ENCODE data around the gene CTU1. TPM values are rescaled to one million over a fixed set of nuclear protein-coding genes. Genes with fewer than 3 reads are reported as not detected.

The CTU1 gene
- total and polyA plus RNA-seq, 2 experiments from 2014 or later: 6.7 to 15.9 TPM

DNA sequence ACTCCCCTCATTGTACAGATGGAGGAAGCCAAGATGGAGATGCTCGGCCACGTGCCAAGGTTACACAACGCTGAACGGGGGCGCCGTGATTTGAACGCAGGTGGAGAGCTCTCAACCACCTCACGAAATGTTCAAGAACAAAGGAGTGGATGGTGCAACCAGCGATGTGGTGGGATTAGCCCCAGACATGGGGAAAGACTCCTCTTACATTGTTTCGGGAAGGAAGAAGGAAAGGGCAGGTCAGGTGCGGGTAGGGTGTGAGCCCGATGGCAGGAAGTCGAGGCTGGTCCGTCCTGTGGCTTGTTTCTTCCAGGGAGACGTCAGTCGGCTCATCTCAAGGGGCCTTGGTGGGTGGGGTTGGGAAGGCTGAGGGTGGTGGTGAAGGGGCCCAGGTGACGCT lies 18.4 kb downstream of the CTU1 start:
- Histone ChIP-seq H3K36me3 (replicated peaks; ENCODE audit: insufficient read depth, low read depth) (no peaks in the 10 kb centered on the region), H2AFZ (no peak overlapping the region), H3K27ac (no peak overlapping the region), H3K79me2 (no peaks in the 10 kb centered on the region), H3K4me1 (ENCODE audit: insufficient read depth) (no peaks in the 10 kb centered on the region), H3K9me3 (ENCODE audit: low read depth) (no peaks in the 10 kb centered on the region), H3K27me3 (no peaks in the 10 kb centered on the region), H3K9me2 (replicated peaks; ENCODE audit: insufficient read depth) (no peaks in the 10 kb centered on the region), H3K4me2 (no peak overlapping the region), H4K20me1 (ENCODE audit: insufficient read depth, poor library complexity, severe bottlenecking) (no peaks in the 10 kb centered on the region), H3K4me3 (no peak overlapping the region)
- 92% methylated on average over 17 of the region's 17 CpGs for whole genome bisulfite sequencing (ENCODE audit: low lambda C conversion rate, missing lambda C conversion rate)
- DNase-seq (ENCODE audit: low spot score): no peak
- no peak for TF ChIP-seq CTCF (IDR thresholded peaks at IDR 0.05; ENCODE audit: poor library complexity)
- TF ChIP-seq EZH2 (IDR thresholded peaks at IDR 0.05; ENCODE audit: borderline replicate concordance): no peak
- TF ChIP-seq EZH2phosphoT487 (IDR thresholded peaks at IDR 0.05; ENCODE audit: low read depth, severe bottlenecking, unreplicated experiment): no peak

DNA sequence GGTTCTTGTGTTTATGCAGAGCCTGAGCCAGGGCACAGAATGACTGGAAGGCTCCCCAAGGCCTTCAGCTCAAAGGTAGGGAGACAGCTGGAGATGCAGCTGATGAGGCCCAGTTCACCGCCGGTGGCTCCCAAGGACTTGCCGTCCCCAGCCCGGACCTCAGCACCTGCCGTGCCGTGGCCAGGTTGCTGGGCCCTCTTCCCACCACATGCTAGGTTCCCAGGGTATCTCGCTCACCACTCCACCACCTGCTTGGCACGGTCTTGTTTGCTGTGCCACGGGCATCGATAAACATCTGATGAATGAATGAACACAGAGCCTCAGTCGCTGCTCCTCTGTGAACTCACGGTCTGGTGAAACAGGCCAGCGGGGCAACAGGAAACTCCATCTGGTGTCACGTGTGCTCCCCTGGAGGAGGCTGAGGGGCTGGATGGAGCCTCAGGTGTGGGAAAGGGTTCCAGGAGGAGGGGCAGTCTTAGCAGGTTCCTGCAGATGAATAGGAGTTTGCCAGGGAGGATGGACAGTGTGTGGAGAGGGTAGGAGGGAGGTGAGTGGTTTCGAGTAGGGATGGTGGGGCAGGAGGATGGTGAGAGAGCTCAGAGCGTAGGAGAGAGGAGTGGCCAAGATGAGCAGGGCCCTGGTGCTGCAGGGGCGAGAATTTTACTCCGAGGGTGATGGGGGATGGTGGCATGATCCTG lies 21.9 kb downstream of the CTU1 start:
- H4K20me1 ChIP-seq (ENCODE audit: insufficient read depth, poor library complexity, severe bottlenecking): no peaks in the 10 kb centered on the region
- H3K36me3 ChIP-seq (replicated peaks; ENCODE audit: insufficient read depth, low read depth): no peaks in the 10 kb centered on the region
- H3K9me2 ChIP-seq (replicated peaks; ENCODE audit: insufficient read depth): no peaks in the 10 kb centered on the region
- TF ChIP-seq EZH2 (IDR thresholded peaks at IDR 0.05; ENCODE audit: borderline replicate concordance): no peak
- no peak overlapping the region for H3K4me3 ChIP-seq
- H3K27me3 ChIP-seq: no peaks in the 10 kb centered on the region
- no peaks in the 10 kb centered on the region for H3K9me3 ChIP-seq (ENCODE audit: low read depth)
- no peak for DNase-seq (ENCODE audit: low spot score)
- no peaks in the 10 kb centered on the region for H3K4me1 ChIP-seq (ENCODE audit: insufficient read depth)
- no peak overlapping the region for H2AFZ ChIP-seq
- H3K79me2 ChIP-seq: no peaks in the 10 kb centered on the region
- no peak overlapping the region for H3K4me2 ChIP-seq
- WGBS (ENCODE audit: low lambda C conversion rate, missing lambda C conversion rate): 86% methylated on average over 17 of the region's 18 CpGs
- H3K27ac ChIP-seq: no peak overlapping the region

DNA sequence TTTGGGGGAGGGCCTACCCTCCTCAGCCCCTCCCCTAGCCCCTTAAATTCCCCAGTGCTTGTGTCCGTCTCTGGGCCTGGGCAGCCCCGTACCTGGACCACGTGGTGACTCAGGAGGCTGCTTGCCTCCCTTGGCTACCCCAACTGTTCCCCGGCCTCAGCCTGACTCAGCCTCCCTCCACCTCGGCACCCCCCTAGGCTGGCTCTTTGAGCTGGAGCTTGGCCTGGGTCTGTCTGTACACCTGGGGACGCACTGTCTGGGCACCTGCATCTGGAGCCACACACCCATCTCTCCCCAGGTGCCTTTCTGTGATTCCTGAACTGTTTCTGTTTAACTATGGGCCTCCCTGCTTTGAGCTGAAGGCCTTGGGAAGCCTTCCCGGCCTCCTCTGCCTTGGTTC lies 23.7 kb downstream of the CTU1 start:
- Histone ChIP-seq H3K27me3 (no peaks in the 10 kb centered on the region), H3K79me2 (no peaks in the 10 kb centered on the region), H4K20me1 (ENCODE audit: insufficient read depth, poor library complexity, severe bottlenecking) (no peaks in the 10 kb centered on the region), H3K4me3 (no peak overlapping the region), H3K9me3 (ENCODE audit: low read depth) (no peaks in the 10 kb centered on the region), H3K36me3 (replicated peaks; ENCODE audit: insufficient read depth, low read depth) (no peaks in the 10 kb centered on the region), H3K9me2 (replicated peaks; ENCODE audit: insufficient read depth) (no peaks in the 10 kb centered on the region), H3K4me1 (ENCODE audit: insufficient read depth) (no peaks in the 10 kb centered on the region), H3K27ac (no peak overlapping the region), H3K4me2 (no peak overlapping the region), H2AFZ (no peak overlapping the region)
- no peak for TF ChIP-seq CTCF (IDR thresholded peaks at IDR 0.05; ENCODE audit: poor library complexity)
- TF ChIP-seq EZH2phosphoT487 (IDR thresholded peaks at IDR 0.05; ENCODE audit: low read depth, severe bottlenecking, unreplicated experiment): no peak
- no peak for TF ChIP-seq EZH2 (IDR thresholded peaks at IDR 0.05; ENCODE audit: borderline replicate concordance)
- 74% methylated on average over 4 of the region's 7 CpGs for WGBS (ENCODE audit: low lambda C conversion rate, missing lambda C conversion rate)
- no peak for DNase-seq (ENCODE audit: low spot score)

DNA sequence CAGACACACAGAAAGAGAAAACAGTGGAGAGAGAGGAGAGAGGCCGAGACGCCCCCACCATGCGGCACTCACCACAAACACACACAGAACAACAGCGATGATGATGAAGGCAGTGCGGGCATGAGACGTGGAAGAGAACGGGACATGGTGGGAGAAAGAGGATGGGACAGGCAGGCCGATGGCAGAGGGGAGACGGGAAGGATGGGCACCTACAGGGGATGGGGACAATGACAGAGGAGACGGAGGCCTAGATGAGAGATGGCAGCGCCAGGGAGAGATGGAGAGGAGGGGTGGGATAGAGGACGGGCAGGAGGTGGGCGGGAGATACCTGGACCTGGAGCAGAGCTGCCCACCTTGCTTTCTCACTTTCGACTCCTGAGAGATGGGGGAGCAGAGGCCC lies 24.4 kb downstream of the CTU1 start:
- no peaks in the 10 kb centered on the region for H3K79me2 ChIP-seq
- H3K4me1 ChIP-seq (ENCODE audit: insufficient read depth): no peaks in the 10 kb centered on the region
- no peak overlapping the region for H3K4me3 ChIP-seq
- 89% methylated on average over 13 of the region's 14 CpGs for WGBS (ENCODE audit: low lambda C conversion rate, missing lambda C conversion rate)
- H3K27me3 ChIP-seq: no peaks in the 10 kb centered on the region
- H3K4me2 ChIP-seq: no peak overlapping the region
- no peaks in the 10 kb centered on the region for H4K20me1 ChIP-seq (ENCODE audit: insufficient read depth, poor library complexity, severe bottlenecking)
- H3K9me2 ChIP-seq (replicated peaks; ENCODE audit: insufficient read depth): no peaks in the 10 kb centered on the region
- H3K9me3 ChIP-seq (ENCODE audit: low read depth): no peaks in the 10 kb centered on the region
- TF ChIP-seq CTCF (IDR thresholded peaks at IDR 0.05; ENCODE audit: poor library complexity) (no peak), EZH2 (IDR thresholded peaks at IDR 0.05; ENCODE audit: borderline replicate concordance) (no peak), EZH2phosphoT487 (IDR thresholded peaks at IDR 0.05; ENCODE audit: low read depth, severe bottlenecking, unreplicated experiment) (no peak)
- no peak for DNase-seq (ENCODE audit: low spot score)
- H3K36me3 ChIP-seq (replicated peaks; ENCODE audit: insufficient read depth, low read depth): no peaks in the 10 kb centered on the region
- no peak overlapping the region for H3K27ac ChIP-seq
- H2AFZ ChIP-seq: no peak overlapping the region
